Measurements from ENCODE around the gene MEOX1. TPM values are rescaled to one million over a fixed set of nuclear protein-coding genes. Genes with fewer than 3 reads are reported as not detected.

Gene MEOX1
- total RNA-seq, 1 donor: not detected

GRCh38 chr17:43598357-43599045, 63.2 kb downstream of the MEOX1 start:
- no peak for DNase-seq (ENCODE audit: low read depth in 2 of 3, low spot score in 2 of 3)

- DNase-seq (ENCODE audit: low read depth in 2 of 3, low spot score in 2 of 3): no peak
These were observed 63.9 kb downstream of the MEOX1 start for GRCh38 chr17:43597624-43598356.

GRCh38 chr17:43595466-43595865, 66.3 kb downstream of the MEOX1 start:
- DNase-seq (ENCODE audit: low read depth in 2 of 3, low spot score in 2 of 3): no peak

GRCh38 chr17:43591779-43592562, 69.8 kb downstream of the MEOX1 start:
- DNase-seq (ENCODE audit: low read depth in 2 of 3, low spot score in 2 of 3): no peak

GRCh38 chr17:43591001-43591400, 70.7 kb downstream of the MEOX1 start:
- DNase-seq (ENCODE audit: low read depth in 2 of 3, low spot score in 2 of 3): no peak

Small RNA genes within 50 kb of the gene (small RNA-seq; reads per million reads assigned to genes)
- not detected for gene RF00017

Other genes with a start within 250 kb of the MEOX1 start
- 31.0 TPM for gene DHX8, start 177.9 kb downstream of the MEOX1 start, total RNA-seq
- gene ETV4, start 115.6 kb downstream of the MEOX1 start, total RNA-seq: under 0.01 TPM
- gene SOST, start 96.9 kb upstream of the MEOX1 start, total RNA-seq: not detected
- gene DUSP3, start 117.1 kb upstream of the MEOX1 start, total RNA-seq: 78.6 TPM
- gene CFAP97D1, start 118.5 kb upstream of the MEOX1 start, total RNA-seq: under 0.01 TPM
- 1.9 TPM for gene MPP3, start 171.2 kb upstream of the MEOX1 start, total RNA-seq
- gene CD300LG, start 185.3 kb upstream of the MEOX1 start, total RNA-seq: under 0.01 TPM
- gene MPP2, start 245.6 kb upstream of the MEOX1 start, total RNA-seq: 0.81 TPM

All from hematopoietic multipotent progenitor cell (in vitro differentiated cells).